ENCODE results near the gene FAM174A. TPM values are rescaled to one million over a fixed set of nuclear protein-coding genes. Genes with fewer than 3 reads are reported as not detected.
"Not testable (repeated sequence)": the region's sequence is repeated elsewhere in the genome, so short reads cannot be mapped to it uniquely, and the experiment has no call there.

Gene FAM174A
- polyA plus RNA-seq, 1 of the 3 experiments (the other 2 are of a cell fraction) = 22.4 TPM

GRCh38 chr5:100603141-100603540 is 68.0 kb downstream of the FAM174A start:
- H3K27me3 ChIP-seq (ENCODE audit: insufficient read depth) = no peaks in the 10 kb centered on the region
- H3K4me1 ChIP-seq (ENCODE audit: control insufficient read depth in 1 of 2, insufficient read depth in 2 of 2, low read depth in 1 of 2, low read length in 1 of 2) = no peaks in the 10 kb centered on the region
- no peaks in the 10 kb centered on the region for H3K9me2 ChIP-seq
- H3K4me2 ChIP-seq = no peak overlapping the region
- H3K4me3 ChIP-seq (ENCODE audit: low read depth in 2 of 2, low read length in 1 of 2) = no peak overlapping the region
- TF ChIP-seq TAF1 (IDR thresholded peaks at IDR 0.05; ENCODE audit: borderline replicate concordance, low read depth, low read length) = no peak
- TF ChIP-seq, protein P1, sequence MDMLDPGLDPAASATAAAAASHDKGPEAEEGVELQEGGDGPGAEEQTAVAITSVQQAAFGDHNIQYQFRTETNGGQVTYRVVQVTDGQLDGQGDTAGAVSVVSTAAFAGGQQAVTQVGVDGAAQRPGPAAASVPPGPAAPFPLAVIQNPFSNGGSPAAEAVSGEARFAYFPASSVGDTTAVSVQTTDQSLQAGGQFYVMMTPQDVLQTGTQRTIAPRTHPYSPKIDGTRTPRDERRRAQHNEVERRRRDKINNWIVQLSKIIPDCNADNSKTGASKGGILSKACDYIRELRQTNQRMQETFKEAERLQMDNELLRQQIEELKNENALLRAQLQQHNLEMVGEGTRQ (IDR thresholded peaks at IDR 0.05; ENCODE audit: borderline replicate concordance, low read depth, low read length) = no peak
- TF ChIP-seq SIN3A (IDR thresholded peaks at IDR 0.05; ENCODE audit: borderline replicate concordance, low read depth, low read length) = no peak
- TF ChIP-seq, protein P2, sequence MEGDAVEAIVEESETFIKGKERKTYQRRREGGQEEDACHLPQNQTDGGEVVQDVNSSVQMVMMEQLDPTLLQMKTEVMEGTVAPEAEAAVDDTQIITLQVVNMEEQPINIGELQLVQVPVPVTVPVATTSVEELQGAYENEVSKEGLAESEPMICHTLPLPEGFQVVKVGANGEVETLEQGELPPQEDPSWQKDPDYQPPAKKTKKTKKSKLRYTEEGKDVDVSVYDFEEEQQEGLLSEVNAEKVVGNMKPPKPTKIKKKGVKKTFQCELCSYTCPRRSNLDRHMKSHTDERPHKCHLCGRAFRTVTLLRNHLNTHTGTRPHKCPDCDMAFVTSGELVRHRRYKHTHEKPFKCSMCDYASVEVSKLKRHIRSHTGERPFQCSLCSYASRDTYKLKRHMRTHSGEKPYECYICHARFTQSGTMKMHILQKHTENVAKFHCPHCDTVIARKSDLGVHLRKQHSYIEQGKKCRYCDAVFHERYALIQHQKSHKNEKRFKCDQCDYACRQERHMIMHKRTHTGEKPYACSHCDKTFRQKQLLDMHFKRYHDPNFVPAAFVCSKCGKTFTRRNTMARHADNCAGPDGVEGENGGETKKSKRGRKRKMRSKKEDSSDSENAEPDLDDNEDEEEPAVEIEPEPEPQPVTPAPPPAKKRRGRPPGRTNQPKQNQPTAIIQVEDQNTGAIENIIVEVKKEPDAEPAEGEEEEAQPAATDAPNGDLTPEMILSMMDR (IDR thresholded peaks at IDR 0.05) = no peak
- no peak for TF ChIP-seq FOXM1 (IDR thresholded peaks at IDR 0.05; ENCODE audit: low read depth)
- no peak for TF ChIP-seq MEF2A (IDR thresholded peaks at IDR 0.05; ENCODE audit: borderline replicate concordance, low read depth)
- TF ChIP-seq RCOR1 (IDR thresholded peaks at IDR 0.05; ENCODE audit: low read length) = no peak
- no peak overlapping the region for H2AFZ ChIP-seq (ENCODE audit: low read depth)
- ChIA-PET CTCF (no interaction called here), POLR2A (no interaction called here)
- no peaks in the 10 kb centered on the region for H3F3A ChIP-seq (replicated peaks; ENCODE audit: insufficient read depth)
- no peaks in the 10 kb centered on the region for H4K20me1 ChIP-seq (ENCODE audit: insufficient read depth)
- no peak overlapping the region for H3K9ac ChIP-seq
- DNase-seq = no peak
- 49% methylated on average over 2 of the region's 2 CpGs for WGBS (ENCODE audit: low lambda C conversion rate)
- H3K79me2 ChIP-seq (ENCODE audit: insufficient read depth) = no peaks in the 10 kb centered on the region
- no peak overlapping the region for H3K27ac ChIP-seq (ENCODE audit: low read depth in 2 of 2, low read length in 1 of 2)
- H3K36me3 ChIP-seq (replicated peaks in 1 of 2; ENCODE audit: control insufficient read depth in 1 of 2, insufficient read depth in 2 of 2, low read length in 1 of 2) = no peaks in the 10 kb centered on the region
- H3K9me3 ChIP-seq = no peaks in the 10 kb centered on the region

DNA sequence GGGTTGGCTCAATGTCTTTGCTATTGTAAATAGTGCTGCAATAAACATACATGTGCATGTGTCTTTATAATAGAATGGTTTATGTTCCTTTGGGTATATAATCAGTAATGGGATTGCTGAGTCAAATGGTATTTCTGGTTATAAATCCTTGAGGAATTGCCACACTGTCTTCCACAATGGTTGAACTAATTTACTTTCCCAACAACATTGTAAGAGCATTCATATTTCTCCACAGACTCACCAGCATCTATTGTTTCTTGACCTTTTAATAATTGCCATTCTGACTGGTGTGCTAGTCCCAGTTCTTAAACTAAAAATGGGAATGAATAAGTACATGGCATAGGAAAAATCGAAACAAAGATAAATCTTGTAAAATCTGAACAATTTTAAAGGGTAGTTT is 68.8 kb downstream of the FAM174A start:
- H3K27me3 ChIP-seq (ENCODE audit: insufficient read depth); H3K27ac ChIP-seq (ENCODE audit: low read depth in 2 of 2, low read length in 1 of 2); H3K79me2 ChIP-seq (ENCODE audit: insufficient read depth); POLR2A ChIA-PET; H3F3A ChIP-seq (replicated peaks; ENCODE audit: insufficient read depth); H3K36me3 ChIP-seq (replicated peaks in 1 of 2; ENCODE audit: control insufficient read depth in 1 of 2, insufficient read depth in 2 of 2, low read length in 1 of 2); H3K9ac ChIP-seq; H3K4me3 ChIP-seq (ENCODE audit: low read depth in 2 of 2, low read length in 1 of 2); H3K9me2 ChIP-seq; H3K9me3 ChIP-seq; H2AFZ ChIP-seq (ENCODE audit: low read depth); H3K4me2 ChIP-seq; H4K20me1 ChIP-seq (ENCODE audit: insufficient read depth); H3K4me1 ChIP-seq (ENCODE audit: control insufficient read depth in 1 of 2, insufficient read depth in 2 of 2, low read depth in 1 of 2, low read length in 1 of 2); DNase-seq: not testable (repeated sequence)
- CTCF ChIA-PET = interaction anchor here (0.7 kb wide), 1 partner anchor 174 kb away, joined by 3 read pairs; no protein-coding TSS in a partner anchor
- 6% methylated on average over 1 of the region's 1 CpG for WGBS (ENCODE audit: low lambda C conversion rate)

GRCh38 chr5:100609594-100609993 is 74.4 kb downstream of the FAM174A start:
- POLR2A ChIA-PET = no interaction called here
- Histone ChIP-seq H3F3A (replicated peaks; ENCODE audit: insufficient read depth) (no peaks in the 10 kb centered on the region), H3K36me3 (replicated peaks in 1 of 2; ENCODE audit: control insufficient read depth in 1 of 2, insufficient read depth in 2 of 2, low read length in 1 of 2) (no peaks in the 10 kb centered on the region), H3K4me3 (ENCODE audit: low read depth in 2 of 2, low read length in 1 of 2) (no peak overlapping the region), H3K79me2 (ENCODE audit: insufficient read depth) (no peaks in the 10 kb centered on the region), H3K9ac (no peak overlapping the region), H3K4me1 (ENCODE audit: control insufficient read depth in 1 of 2, insufficient read depth in 2 of 2, low read depth in 1 of 2, low read length in 1 of 2) (no peaks in the 10 kb centered on the region), H3K9me2 (no peaks in the 10 kb centered on the region; the same call in 1 of the 2 replicates), H3K4me2 (no peak overlapping the region), H3K9me3 (no peaks in the 10 kb centered on the region), H4K20me1 (ENCODE audit: insufficient read depth) (no peaks in the 10 kb centered on the region), H3K27ac (ENCODE audit: low read depth in 2 of 2, low read length in 1 of 2) (no peak overlapping the region), H2AFZ (ENCODE audit: low read depth) (no peak overlapping the region), H3K27me3 (ENCODE audit: insufficient read depth) (no peaks in the 10 kb centered on the region)
- WGBS (ENCODE audit: low lambda C conversion rate) = 44% methylated on average over 7 of the region's 7 CpGs
- CTCF ChIA-PET = interaction anchor here (0.8 kb wide), 1 partner anchor 10 kb away, joined by 4 read pairs; no protein-coding TSS in a partner anchor
- DNase-seq = no peak
- TF ChIP-seq, protein P3, sequence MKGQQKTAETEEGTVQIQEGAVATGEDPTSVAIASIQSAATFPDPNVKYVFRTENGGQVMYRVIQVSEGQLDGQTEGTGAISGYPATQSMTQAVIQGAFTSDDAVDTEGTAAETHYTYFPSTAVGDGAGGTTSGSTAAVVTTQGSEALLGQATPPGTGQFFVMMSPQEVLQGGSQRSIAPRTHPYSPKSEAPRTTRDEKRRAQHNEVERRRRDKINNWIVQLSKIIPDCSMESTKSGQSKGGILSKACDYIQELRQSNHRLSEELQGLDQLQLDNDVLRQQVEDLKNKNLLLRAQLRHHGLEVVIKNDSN (IDR thresholded peaks at IDR 0.05; ENCODE audit: borderline replicate concordance, low read depth) = no peak
- TF ChIP-seq NRF1 (IDR thresholded peaks at IDR 0.05; ENCODE audit: low read depth, low read length) (no peak), GATA2 (CRISPR knock-in tag; IDR thresholded peaks at IDR 0.05) (no peak), TCF12 (IDR thresholded peaks at IDR 0.05) (no peak), EZH2phosphoT487 (IDR thresholded peaks at IDR 0.05; ENCODE audit: borderline replicate concordance, low read depth) (no peak)
- TF ChIP-seq, protein P2 (IDR thresholded peaks at IDR 0.05) = no peak
- TF ChIP-seq, protein P4, sequence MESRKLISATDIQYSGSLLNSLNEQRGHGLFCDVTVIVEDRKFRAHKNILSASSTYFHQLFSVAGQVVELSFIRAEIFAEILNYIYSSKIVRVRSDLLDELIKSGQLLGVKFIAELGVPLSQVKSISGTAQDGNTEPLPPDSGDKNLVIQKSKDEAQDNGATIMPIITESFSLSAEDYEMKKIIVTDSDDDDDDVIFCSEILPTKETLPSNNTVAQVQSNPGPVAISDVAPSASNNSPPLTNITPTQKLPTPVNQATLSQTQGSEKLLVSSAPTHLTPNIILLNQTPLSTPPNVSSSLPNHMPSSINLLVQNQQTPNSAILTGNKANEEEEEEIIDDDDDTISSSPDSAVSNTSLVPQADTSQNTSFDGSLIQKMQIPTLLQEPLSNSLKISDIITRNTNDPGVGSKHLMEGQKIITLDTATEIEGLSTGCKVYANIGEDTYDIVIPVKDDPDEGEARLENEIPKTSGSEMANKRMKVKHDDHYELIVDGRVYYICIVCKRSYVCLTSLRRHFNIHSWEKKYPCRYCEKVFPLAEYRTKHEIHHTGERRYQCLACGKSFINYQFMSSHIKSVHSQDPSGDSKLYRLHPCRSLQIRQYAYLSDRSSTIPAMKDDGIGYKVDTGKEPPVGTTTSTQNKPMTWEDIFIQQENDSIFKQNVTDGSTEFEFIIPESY (IDR thresholded peaks at IDR 0.05; ENCODE audit: borderline replicate concordance, low read depth) = no peak

Measured in SK-N-SH (cell line).